Sigmoid colon (tissue), 3 donors: ENCODE data around the gene RIC1.

Source experiments
- POLR2A ChIP-seq, 2 donors: fragments of 450-650 bp; IDR thresholded peaks; one replicate each; pipeline ENCODE4 v1.6.1; 2016; ENCODE audit warnings: antibody characterized with exemption in 2 of 2, mild to moderate bottlenecking in 2 of 2, moderate library complexity in 2 of 2
- TF ChIP-seq, protein P1 (sequence below), 4 experiments: fragments of 450-650 bp in 3 of 4; fragments of 200-600 bp in 1 of 4; IDR thresholded peaks; one replicate each; pipeline ENCODE4 v1.5.1; 2016 to 2019; ENCODE audit warnings: antibody characterized with exemption in 4 of 4, mild to moderate bottlenecking in 3 of 4, moderate library complexity in 2 of 4

DNA sequence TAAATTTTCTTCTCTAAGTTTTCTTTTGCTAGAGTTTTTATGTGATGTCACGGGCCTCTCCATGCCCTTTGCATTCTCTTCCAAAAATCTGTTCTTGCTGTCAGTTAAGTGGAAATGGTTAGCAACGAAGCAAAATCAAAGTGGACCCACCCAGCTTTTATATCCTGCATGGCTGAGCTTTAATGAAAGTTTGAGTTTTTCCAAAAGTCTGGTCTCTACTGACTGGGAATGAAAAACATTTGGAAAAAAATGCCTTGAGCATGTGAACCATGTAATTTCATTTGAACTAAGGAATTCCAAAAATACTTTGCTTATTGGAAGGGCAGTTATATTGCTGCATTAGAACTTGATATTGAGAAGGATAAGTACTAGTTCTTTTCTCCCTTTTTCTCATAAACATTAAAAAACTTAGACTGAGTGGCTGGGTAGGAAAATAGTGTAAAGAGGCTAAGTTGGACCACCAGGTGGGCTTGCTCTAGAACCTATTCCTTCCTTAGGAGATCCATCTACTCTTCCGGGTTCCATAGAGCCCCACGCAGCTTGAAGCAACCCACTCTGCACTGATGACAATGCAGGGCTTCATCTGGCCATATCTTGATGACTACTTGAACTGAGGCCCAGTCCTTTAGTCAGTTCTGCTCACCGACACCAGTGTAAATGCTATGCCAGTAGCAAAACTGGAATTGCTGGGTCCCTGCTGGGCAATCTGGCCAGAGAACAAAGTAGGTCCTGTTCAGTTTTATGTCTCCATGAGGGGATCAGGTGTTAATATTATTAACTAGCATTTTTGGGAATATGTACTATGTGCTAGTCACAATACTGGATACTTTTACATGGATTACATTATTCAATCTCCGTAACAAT lies 17.4 kb upstream of the RIC1 start:
- TF ChIP-seq, protein P1, sequence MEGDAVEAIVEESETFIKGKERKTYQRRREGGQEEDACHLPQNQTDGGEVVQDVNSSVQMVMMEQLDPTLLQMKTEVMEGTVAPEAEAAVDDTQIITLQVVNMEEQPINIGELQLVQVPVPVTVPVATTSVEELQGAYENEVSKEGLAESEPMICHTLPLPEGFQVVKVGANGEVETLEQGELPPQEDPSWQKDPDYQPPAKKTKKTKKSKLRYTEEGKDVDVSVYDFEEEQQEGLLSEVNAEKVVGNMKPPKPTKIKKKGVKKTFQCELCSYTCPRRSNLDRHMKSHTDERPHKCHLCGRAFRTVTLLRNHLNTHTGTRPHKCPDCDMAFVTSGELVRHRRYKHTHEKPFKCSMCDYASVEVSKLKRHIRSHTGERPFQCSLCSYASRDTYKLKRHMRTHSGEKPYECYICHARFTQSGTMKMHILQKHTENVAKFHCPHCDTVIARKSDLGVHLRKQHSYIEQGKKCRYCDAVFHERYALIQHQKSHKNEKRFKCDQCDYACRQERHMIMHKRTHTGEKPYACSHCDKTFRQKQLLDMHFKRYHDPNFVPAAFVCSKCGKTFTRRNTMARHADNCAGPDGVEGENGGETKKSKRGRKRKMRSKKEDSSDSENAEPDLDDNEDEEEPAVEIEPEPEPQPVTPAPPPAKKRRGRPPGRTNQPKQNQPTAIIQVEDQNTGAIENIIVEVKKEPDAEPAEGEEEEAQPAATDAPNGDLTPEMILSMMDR (IDR thresholded peaks at IDR 0.05), result no peak
- no peak for TF ChIP-seq POLR2A (IDR thresholded peaks at IDR 0.05)
